SK-N-DZ (cell line): Measurements from ENCODE around the gene RABL3.
"Not testable (repeated sequence)": the region's sequence is repeated elsewhere in the genome, so short reads cannot be mapped to it uniquely, and the experiment has no call there.

Experiments
- DNase-seq: peaks from one replicate; pipeline ENCODE4 v3.0.0-alpha.2; 2015; ENCODE audit warnings: low spot score
- small RNA-seq, 2 experiments: library from RNA; depleted of rRNA; stranded (forward); fragments of <200 nt; gene quantifications; one replicate each; pipeline ENCODE3, GENCODE V24; 2014

RABL3 gene

GRCh38 chr3:120646771-120647432 is 95.4 kb downstream of the RABL3 start:
- no peak for DNase-seq

GRCh38 chr3:120645083-120645845 is 97.1 kb downstream of the RABL3 start:
- no peak for DNase-seq

- no peak for DNase-seq
Measured at GRCh38 chr3:120642368-120642948, 99.9 kb downstream of the RABL3 start.

GRCh38 chr3:120641696-120642246 is 100.5 kb downstream of the RABL3 start:
- no peak for DNase-seq

GRCh38 chr3:120640231-120640630 is 102.1 kb downstream of the RABL3 start:
- DNase-seq = no peak

- DNase-seq = not testable (repeated sequence)
Measured at GRCh38 chr3:120638820-120639219, 103.5 kb downstream of the RABL3 start.

- DNase-seq = no peak
Measured at GRCh38 chr3:120637851-120638559, 104.3 kb downstream of the RABL3 start.

GRCh38 chr3:120636795-120637401 is 105.4 kb downstream of the RABL3 start:
- no peak for DNase-seq

Small RNA genes within 50 kb of the gene (small RNA-seq; reads per million reads assigned to genes)
- gene MTCO1P29 (0 reads per million in 2 experiments), gene MTCO2P29 (0 reads per million in 2 experiments)
